Left cardiac atrium (tissue), 4 donors: ENCODE measurements around the gene FBXL20. TPM values are rescaled to one million over a fixed set of nuclear protein-coding genes. Genes with fewer than 3 reads are reported as not detected.
A peak's percentile ranks its signal among the peaks of the same experiment; 100 is the strongest.
"Not testable (repeated sequence)": the region's sequence is repeated elsewhere in the genome, so short reads cannot be mapped to it uniquely, and the experiment has no call there.

Experiments
- ATAC-seq, 2 donors: fragments of 200-7000 bp; cut with Tn5 transposase; one replicate each; pipeline ENCODE4 v1.9.1; 2020; ENCODE audit warnings: mild to moderate bottlenecking in 2 of 2, moderate library complexity in 2 of 2
- DNase-seq: peaks from one replicate; pipeline ENCODE4 v3.0.0-alpha.2; 2020
- intact Hi-C, 2 donors: fragments of 100-400 bp; cut with DNase I; formaldehyde crosslinking; loops; one replicate each; pipeline versions ENCODE4 v1.14.1 to v1.15.1; 2022 to 2023
- long read RNA-seq: library from polyadenylated mRNA; unstranded; transcript quantifications from one replicate; pipeline ENCODE4 v2.0.0, GENCODE V29; 2021
- total RNA-seq, 2 donors: library from RNA; stranded (reverse); fragmentation: NEBNext Ultra II Directional; extraction: Animal tissue kit (Norgen Biotek cat#: 25700); gene quantifications; one replicate each; pipeline ENCODE4 v1.2.1, GENCODE V29; 2021
- donor health status: DM: no; HTN: yes; CAD: no.
- donor health status: DM: no; HTN: yes; CAD: no; lungs with severe emphysema.
- donor health status: DM: yes; HTN: yes; CAD: no.
- donor health status: Dilated cardiomyopathy.

FBXL20 gene
- 10 to 100 TPM in 1 of 2 donors, 1 to 10 TPM in 1; 6.1 to 11.4 TPM for total RNA-seq
- long read RNA-seq, partial matches to known transcripts: 1 of 6 reads
- long read RNA-seq, other reads (novel, unspliced or antisense): 5 of 6 reads

GRCh38 chr17:39401412-39402243 lies at the start of gene FBXL20:
FBXL20 (minus strand) TSS chr17:39401626; CDS start chr17:39401402, 224 bp downstream.
- DNase-seq: peak; percentile 94
- peak; percentile 96 for ATAC-seq
- intact Hi-C loops: no loop called here

DNA sequence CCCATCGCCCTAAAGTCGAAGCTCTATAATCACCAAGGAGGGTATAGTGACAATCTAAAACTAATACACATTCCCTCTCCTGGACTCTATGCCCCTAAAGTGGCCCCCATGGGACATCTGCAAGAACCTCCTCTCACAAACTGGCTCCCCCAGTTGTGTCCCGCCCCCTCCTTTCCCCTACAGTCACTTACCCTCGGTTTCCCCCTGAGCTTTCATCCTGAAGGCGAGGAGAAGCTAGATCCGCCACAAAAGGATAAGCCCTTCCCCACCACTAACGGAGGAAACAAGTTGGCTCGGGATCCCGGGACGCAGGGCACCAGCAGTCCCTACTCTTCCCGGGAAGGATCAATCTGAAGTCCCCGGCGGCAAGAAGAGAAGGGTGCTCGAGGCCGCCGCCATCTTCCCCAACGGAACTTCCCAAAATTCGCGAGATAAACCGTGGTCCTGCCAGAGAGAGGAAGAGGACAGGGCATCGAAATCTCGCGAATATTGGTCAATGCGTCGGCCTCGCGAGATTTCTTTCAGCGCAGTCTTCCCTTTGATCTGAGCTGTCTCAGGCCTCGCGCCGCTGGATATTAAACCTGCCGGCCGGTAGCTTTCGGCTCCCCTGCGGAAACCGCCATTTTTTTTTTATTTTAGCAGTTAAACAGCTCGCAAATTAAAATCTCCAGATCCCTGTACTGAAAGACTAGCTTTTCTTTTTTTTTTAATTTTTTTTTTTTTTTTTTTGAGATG lies 49.6 kb upstream of the FBXL20 start, which contains the start of gene MED1:
MED1 (minus strand) TSS at position 417 of the 735 bp plus-strand sequence; CDS start at position 216, 201 bp downstream.
- intact Hi-C loops: no loop called here
- ATAC-seq (peak; percentile 99 to 100), DNase-seq (peak; percentile 93)

GRCh38 chr17:39450051-39450450 lies 48.6 kb upstream of the FBXL20 start:
- ATAC-seq (no peak), DNase-seq (no peak)
- intact Hi-C loops: no loop called here

GRCh38 chr17:39447561-39447960 lies 46.1 kb upstream of the FBXL20 start:
- DNase-seq (no peak), ATAC-seq (no peak)
- intact Hi-C loops: no loop called here

- DNase-seq: no peak
- ATAC-seq: no peak
- intact Hi-C loops: no loop called here
These were observed 41.9 kb upstream of the FBXL20 start for GRCh38 chr17:39443326-39443725.

DNA sequence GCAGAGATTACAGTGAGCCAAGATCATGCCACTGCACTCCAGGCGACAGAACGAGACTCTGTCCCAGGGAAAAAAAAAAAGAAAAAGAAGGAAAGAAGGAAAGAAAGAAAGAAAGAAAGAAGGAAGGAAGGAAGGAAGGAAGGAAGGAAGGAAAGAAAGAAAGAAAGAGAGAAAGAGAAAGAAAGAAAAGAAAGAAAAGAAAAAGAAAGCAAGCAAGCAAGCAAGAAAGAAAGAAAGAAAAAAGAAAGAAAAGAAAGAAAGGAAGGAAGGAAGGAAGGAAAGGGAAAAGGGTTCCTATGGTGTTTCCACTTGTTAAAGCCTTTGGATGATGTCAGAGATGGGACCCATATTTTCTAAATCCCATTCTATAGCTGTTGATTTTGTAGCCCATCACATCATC lies 38.4 kb upstream of the FBXL20 start:
- not testable (repeated sequence) for ATAC-seq

GRCh38 chr17:39429600-39429999 lies 28.2 kb upstream of the FBXL20 start:
- ATAC-seq (no peak), DNase-seq (no peak)
- intact Hi-C loops: no loop called here

More for the DNA sequence above, 38.4 kb upstream of the FBXL20 start:
- DNase-seq: not testable (repeated sequence)
- intact Hi-C loops: loop anchor here in 1 of 2 donors (10.0 kb wide), 1 partner anchor 75 kb away; no protein-coding TSS in a partner anchor

GRCh38 chr17:39416141-39416540 lies 14.7 kb upstream of the FBXL20 start:
- no peak for ATAC-seq
- DNase-seq: no peak
- intact Hi-C loops: no loop called here

DNA sequence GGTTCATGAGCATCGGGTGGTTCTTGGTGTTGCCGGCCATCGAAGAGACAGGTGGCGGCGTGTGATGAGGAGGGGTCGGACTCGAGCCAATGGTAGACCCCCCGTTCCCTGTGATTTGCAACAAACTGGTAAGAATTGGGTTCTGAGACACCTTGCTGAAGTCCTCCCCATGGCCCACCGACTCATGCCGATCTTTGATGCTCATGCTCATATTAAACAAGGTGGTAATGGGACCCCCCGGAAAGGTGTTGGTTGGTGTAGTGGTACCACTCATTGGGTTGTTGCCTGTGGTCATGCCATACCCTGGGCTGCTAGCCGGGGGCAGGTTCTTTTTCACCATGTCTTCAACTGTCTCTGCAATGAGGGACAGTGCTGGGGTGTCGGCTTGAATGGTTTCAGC lies 8.9 kb upstream of the FBXL20 start:
- intact Hi-C loops: no loop called here
- DNase-seq: no peak
- ATAC-seq: no peak

GRCh38 chr17:39408360-39408759 lies 6.9 kb upstream of the FBXL20 start:
- intact Hi-C loops: no loop called here
- peak in 1 of 2 donors; percentile 19 for ATAC-seq
- no peak for DNase-seq

GRCh38 chr17:39406951-39407350 lies 5.5 kb upstream of the FBXL20 start:
- no peak for DNase-seq
- intact Hi-C loops: no loop called here
- no peak for ATAC-seq

DNA sequence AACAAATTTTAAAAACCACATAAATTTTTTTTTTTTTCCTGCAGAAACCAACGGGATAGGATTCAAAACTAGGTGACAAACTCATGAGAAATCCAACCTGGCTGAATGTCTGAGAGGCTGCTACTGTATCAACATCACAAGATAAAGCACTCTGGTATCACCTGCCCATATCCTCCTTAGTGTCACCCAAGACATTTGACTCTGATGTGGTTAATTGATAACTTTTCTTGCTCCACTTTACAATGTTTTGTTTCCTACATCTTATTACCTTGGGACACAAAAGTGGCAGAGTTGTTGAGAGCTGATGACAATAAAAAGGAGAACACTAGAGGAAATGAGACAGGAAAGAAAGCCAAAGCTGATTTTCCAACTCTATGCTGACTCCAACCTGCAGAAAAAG lies 4.0 kb upstream of the FBXL20 start:
- intact Hi-C loops: no loop called here
- DNase-seq (no peak), ATAC-seq (no peak)

DNA sequence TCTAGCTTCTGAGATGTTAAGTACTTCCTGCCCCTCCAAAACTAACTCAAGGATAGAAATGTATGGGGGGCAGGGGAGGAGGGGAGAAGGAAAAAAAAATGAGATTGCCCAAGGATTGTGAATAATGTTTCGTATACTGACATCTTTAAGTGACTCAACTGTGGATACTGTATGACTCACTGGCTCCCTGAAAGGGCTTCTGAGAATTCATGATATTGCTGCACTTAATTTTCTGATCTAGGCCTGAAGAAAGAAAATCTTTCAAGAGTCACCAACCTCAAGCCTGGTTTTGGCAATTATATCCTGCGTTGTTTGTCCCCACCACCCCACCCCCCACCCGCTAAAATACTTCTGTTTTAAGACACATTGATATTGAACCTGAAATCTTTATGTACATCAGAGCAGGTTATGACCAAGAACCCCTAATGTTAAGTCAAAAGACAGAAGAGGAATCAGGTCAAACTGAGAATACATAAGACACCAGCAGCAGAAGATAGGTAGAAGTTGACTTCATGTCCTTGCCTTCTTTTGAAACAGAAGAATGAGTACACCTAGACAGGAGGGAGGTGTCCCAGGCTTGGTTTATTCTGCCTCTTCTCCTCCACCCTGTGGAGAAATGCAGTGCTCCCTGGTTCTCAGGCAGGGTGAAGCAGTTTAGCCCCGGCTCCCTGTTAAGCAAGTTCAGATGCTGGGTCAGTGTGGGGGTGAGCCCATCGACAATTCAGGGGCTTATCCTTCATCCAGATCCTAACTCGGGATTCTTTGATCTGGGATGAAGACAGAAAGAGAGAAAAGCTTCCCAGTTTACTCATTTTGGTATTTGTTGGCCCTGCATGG lies 3.3 kb upstream of the FBXL20 start:
- intact Hi-C loops: no loop called here
- ATAC-seq (no peak), DNase-seq (no peak)

DNA sequence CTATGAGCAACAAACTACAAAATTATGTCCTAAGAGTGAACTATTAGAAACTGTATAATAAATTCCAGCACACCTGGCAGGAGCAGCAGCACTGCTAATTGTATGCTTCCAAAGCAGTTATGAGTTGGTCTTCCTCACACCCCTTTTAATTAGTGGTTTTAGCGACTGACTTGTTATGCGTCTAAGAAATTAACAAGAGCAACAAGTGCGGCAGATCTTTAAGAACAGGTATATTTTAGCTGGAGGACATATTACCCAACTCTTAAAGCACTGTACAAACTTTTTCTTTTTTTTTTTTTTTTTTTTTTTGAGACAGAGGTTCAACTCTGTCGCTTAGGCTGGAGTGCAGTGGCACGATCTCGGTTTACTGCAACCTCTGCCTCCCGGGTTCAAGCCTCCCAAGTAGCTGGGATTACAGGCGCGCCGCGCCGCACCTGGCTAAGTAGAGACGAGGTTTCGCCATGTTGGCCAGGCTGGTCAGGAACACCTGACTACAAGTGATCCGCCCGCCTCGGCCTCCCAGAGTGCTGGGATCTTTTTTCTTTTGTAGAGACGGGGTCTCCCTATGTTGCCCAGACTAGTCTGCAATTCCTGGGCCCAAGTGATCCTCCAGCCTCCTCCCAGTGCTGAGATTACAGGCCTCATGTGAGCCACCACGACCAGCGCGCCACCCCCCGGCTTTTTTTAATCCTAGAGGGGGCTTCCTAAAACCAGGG lies 1.6 kb upstream of the FBXL20 start:
- ATAC-seq (no peak), DNase-seq (no peak)
- intact Hi-C loops: no loop called here

GRCh38 chr17:39402244-39402889 lies 941 bp upstream of the FBXL20 start:
- intact Hi-C loops: no loop called here
- DNase-seq: peak; percentile 94
- ATAC-seq: peak; percentile 91 to 94

GRCh38 chr17:39400547-39401411 lies 647 bp downstream of the FBXL20 start:
- peak; percentile 1 to 3 for ATAC-seq
- DNase-seq: peak; percentile 27
- intact Hi-C loops: no loop called here

DNA sequence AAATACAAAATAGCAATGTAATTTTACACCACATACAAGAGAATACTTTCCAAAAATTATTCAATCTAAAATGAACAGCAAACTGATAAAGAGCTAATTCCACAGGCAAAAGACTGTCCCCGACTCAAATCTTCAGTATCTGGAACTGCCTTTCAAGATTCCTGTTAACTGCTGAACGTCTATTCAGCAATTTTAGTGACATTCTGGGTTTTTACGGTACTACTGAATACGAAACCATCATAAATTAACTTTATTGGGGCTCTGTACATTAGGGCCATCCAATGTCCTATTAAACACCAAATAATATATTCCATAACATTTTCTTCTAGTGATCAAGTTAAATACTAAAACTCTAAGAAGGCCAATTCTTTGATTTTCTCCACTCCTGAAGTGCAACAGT lies 1.6 kb downstream of the FBXL20 start:
- DNase-seq: no peak
- ATAC-seq: no peak
- intact Hi-C loops: no loop called here
